GM23338 (cell line): Measurements from ENCODE around the gene SEMA5A. TPM values are rescaled to one million over a fixed set of nuclear protein-coding genes. Genes with fewer than 3 reads are reported as not detected.

Experiments used
- ATAC-seq: fragments of 200-7000 bp; cut with Tn5 transposase; 3 replicates; pipeline ENCODE4 v1.9.1; 2020
- DNase-seq: peaks from one replicate; pipeline ENCODE4 v3.0.0-alpha.2; 2015; ENCODE audit warnings: low spot score
- H2AFZ ChIP-seq: fragments of 200-600 bp; sonication (generic); 2 replicates; pipeline ENCODE4 v1.8.0; 2016; ENCODE audit warnings: antibody characterized with exemption, mild to moderate bottlenecking, moderate library complexity
- H3F3A ChIP-seq: fragments of 200-600 bp; sonication (generic); replicated peaks from 2 replicates; pipeline ENCODE4 v1.8.0; 2017; ENCODE audit warnings: antibody characterized with exemption, mixed run types, low read depth
- H3K27ac ChIP-seq: fragments of 200-600 bp; sonication (generic); 2 replicates; pipeline ENCODE4 v1.6.1; 2016; ENCODE audit warnings: low read depth
- H3K27me3 ChIP-seq: fragments of 200-600 bp; sonication (generic); 2 replicates; pipeline ENCODE4 v1.8.0; 2016; ENCODE audit warnings: mild to moderate bottlenecking, mixed run types, moderate library complexity; ENCODE audit not compliant: insufficient read depth
- H3K36me3 ChIP-seq: fragments of 200-600 bp; sonication (generic); 2 replicates; pipeline ENCODE4 v1.8.0; 2016; ENCODE audit warnings: mild to moderate bottlenecking; ENCODE audit not compliant: insufficient read depth
- H3K4me1 ChIP-seq: fragments of 200-600 bp; sonication (generic); 2 replicates; pipeline ENCODE4 v1.8.0; 2016; ENCODE audit warnings: mild to moderate bottlenecking, moderate library complexity; ENCODE audit not compliant: insufficient read depth
- H3K4me2 ChIP-seq: fragments of 200-600 bp; sonication (generic); 2 replicates; pipeline ENCODE4 v1.7.1; 2017; ENCODE audit warnings: mixed run types
- H3K4me3 ChIP-seq: fragments of 200-600 bp; sonication (generic); 2 replicates; pipeline ENCODE4 v1.6.1; 2016; ENCODE audit warnings: mixed run types
- H3K79me2 ChIP-seq: fragments of 200-600 bp; sonication (generic); replicated peaks from 2 replicates; pipeline ENCODE4 v1.8.0; 2017; ENCODE audit warnings: mild to moderate bottlenecking; ENCODE audit not compliant: insufficient read depth
- H3K9me2 ChIP-seq: fragments of 200-600 bp; sonication (generic); 2 replicates; pipeline ENCODE4 v1.8.0; 2017; ENCODE audit not compliant: insufficient read depth
- H4K20me1 ChIP-seq: fragments of 200-600 bp; sonication (generic); replicated peaks from 2 replicates; pipeline ENCODE4 v1.8.0; 2017; ENCODE audit warnings: mild to moderate bottlenecking; ENCODE audit not compliant: insufficient read depth
- H3K27ac Mint-ChIP-seq: 2 replicates; pipeline ENCODE4 v1.8.0; 2020; ENCODE audit warnings: inconsistent platforms, mild to moderate bottlenecking, moderate library complexity, mixed read lengths
- H3K27me3 Mint-ChIP-seq: 3 replicates; pipeline ENCODE4 v1.8.0; 2022; ENCODE audit warnings: low read depth, mild to moderate bottlenecking, moderate library complexity, mixed read lengths, inconsistent platforms; ENCODE audit not compliant: insufficient read depth, poor library complexity
- H3K36me3 Mint-ChIP-seq: 3 replicates; pipeline ENCODE4 v1.8.0; 2021; ENCODE audit warnings: low read depth, mild to moderate bottlenecking, inconsistent platforms, moderate library complexity, mixed read lengths
- H3K4me1 Mint-ChIP-seq: 3 replicates; pipeline ENCODE4 v1.8.0; 2020; ENCODE audit warnings: mild to moderate bottlenecking, inconsistent platforms, mixed read lengths
- H3K4me3 Mint-ChIP-seq: 3 replicates; pipeline ENCODE4 v1.8.0; 2021; ENCODE audit warnings: moderate library complexity, mild to moderate bottlenecking, inconsistent platforms, mixed read lengths
- H3K9me3 Mint-ChIP-seq: 3 replicates; pipeline ENCODE4 v1.8.0; 2020; ENCODE audit warnings: moderate library complexity, mild to moderate bottlenecking, inconsistent platforms, mixed read lengths
- CREB1 ChIP-seq: fragments of 250-450 bp; sonication (Bioruptor Pico); IDR thresholded peaks from 2 replicates; pipeline ENCODE4 v1.5.0; 2020; ENCODE audit warnings: low read depth, mild to moderate bottlenecking, moderate library complexity
- JUNB ChIP-seq: IDR thresholded peaks from one replicate; pipeline ENCODE4 v1.6.1; 2016; ENCODE audit warnings: antibody characterized with exemption; ENCODE audit not compliant: unreplicated experiment
- POLR2AphosphoS5 ChIP-seq: IDR thresholded peaks from 2 replicates; pipeline ENCODE4 v1.6.1; 2016; ENCODE audit warnings: antibody characterized with exemption, low read depth
- ZNF114 ChIP-seq: fragments of 250-450 bp; sonication (Bioruptor Pico); IDR thresholded peaks from 2 replicates; pipeline ENCODE4 v1.5.0; 2020; ENCODE audit warnings: mild to moderate bottlenecking, moderate library complexity
- ZNF331 ChIP-seq: fragments of 250-450 bp; sonication (Bioruptor Pico); IDR thresholded peaks from 2 replicates; pipeline ENCODE4 v1.5.0; 2020; ENCODE audit warnings: low read depth, mild to moderate bottlenecking, moderate library complexity
- polyA plus RNA-seq: library from polyadenylated mRNA; unstranded; fragments of >200 nt; fragmentation: Nextera tagmentation; extraction: Ambion mirVana; gene quantifications from 2 replicates; pipeline ENCODE4 v1.2.1, GENCODE V29; 2016
- total RNA-seq: library from RNA; depleted of rRNA; stranded (reverse); fragments of >200 nt; shearing (Covaris generic); gene quantifications from 2 replicates; pipeline ENCODE4 v1.2.3, GENCODE V29; 2014
- TF ChIP-seq, protein P1 (sequence below): fragments of 250-450 bp; sonication (Bioruptor Pico); IDR thresholded peaks from 2 replicates; pipeline ENCODE4 v1.5.0; 2020; ENCODE audit warnings: mild to moderate bottlenecking, moderate library complexity
- TF ChIP-seq, protein P2 (sequence below), 2 experiments: fragments of 200-600 bp in 1 of 2; sonication (generic) in 1 of 2; conservative IDR thresholded peaks; 2 replicates each; pipeline versions ENCODE4 v1.5.1 to v1.6.1; 2016 to 2017; ENCODE audit warnings: antibody characterized with exemption in 2 of 2, low read depth in 2 of 2, mild to moderate bottlenecking in 2 of 2, moderate library complexity in 1 of 2

Gene SEMA5A
- total and polyA plus RNA-seq, 2 experiments from 2014 or later: 2.1 to 8.1 TPM

DNA sequence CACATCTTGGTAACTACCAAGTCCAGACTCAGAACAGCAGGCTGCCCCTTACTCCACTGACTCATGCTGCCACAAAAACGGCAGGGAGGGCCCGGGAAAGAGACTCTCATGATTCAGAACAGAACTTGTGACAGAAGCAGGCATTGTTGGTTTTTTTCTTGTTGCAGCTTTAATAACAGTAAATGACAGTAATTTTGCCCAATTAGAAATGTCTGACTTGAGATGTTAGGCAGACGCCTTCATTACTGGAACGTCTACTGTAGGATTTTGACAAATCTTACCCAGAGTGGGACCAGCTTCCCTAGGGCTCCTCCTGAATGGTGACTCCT lies 77.9 kb downstream of the SEMA5A start (continued):
- TF ChIP-seq, protein P1, sequence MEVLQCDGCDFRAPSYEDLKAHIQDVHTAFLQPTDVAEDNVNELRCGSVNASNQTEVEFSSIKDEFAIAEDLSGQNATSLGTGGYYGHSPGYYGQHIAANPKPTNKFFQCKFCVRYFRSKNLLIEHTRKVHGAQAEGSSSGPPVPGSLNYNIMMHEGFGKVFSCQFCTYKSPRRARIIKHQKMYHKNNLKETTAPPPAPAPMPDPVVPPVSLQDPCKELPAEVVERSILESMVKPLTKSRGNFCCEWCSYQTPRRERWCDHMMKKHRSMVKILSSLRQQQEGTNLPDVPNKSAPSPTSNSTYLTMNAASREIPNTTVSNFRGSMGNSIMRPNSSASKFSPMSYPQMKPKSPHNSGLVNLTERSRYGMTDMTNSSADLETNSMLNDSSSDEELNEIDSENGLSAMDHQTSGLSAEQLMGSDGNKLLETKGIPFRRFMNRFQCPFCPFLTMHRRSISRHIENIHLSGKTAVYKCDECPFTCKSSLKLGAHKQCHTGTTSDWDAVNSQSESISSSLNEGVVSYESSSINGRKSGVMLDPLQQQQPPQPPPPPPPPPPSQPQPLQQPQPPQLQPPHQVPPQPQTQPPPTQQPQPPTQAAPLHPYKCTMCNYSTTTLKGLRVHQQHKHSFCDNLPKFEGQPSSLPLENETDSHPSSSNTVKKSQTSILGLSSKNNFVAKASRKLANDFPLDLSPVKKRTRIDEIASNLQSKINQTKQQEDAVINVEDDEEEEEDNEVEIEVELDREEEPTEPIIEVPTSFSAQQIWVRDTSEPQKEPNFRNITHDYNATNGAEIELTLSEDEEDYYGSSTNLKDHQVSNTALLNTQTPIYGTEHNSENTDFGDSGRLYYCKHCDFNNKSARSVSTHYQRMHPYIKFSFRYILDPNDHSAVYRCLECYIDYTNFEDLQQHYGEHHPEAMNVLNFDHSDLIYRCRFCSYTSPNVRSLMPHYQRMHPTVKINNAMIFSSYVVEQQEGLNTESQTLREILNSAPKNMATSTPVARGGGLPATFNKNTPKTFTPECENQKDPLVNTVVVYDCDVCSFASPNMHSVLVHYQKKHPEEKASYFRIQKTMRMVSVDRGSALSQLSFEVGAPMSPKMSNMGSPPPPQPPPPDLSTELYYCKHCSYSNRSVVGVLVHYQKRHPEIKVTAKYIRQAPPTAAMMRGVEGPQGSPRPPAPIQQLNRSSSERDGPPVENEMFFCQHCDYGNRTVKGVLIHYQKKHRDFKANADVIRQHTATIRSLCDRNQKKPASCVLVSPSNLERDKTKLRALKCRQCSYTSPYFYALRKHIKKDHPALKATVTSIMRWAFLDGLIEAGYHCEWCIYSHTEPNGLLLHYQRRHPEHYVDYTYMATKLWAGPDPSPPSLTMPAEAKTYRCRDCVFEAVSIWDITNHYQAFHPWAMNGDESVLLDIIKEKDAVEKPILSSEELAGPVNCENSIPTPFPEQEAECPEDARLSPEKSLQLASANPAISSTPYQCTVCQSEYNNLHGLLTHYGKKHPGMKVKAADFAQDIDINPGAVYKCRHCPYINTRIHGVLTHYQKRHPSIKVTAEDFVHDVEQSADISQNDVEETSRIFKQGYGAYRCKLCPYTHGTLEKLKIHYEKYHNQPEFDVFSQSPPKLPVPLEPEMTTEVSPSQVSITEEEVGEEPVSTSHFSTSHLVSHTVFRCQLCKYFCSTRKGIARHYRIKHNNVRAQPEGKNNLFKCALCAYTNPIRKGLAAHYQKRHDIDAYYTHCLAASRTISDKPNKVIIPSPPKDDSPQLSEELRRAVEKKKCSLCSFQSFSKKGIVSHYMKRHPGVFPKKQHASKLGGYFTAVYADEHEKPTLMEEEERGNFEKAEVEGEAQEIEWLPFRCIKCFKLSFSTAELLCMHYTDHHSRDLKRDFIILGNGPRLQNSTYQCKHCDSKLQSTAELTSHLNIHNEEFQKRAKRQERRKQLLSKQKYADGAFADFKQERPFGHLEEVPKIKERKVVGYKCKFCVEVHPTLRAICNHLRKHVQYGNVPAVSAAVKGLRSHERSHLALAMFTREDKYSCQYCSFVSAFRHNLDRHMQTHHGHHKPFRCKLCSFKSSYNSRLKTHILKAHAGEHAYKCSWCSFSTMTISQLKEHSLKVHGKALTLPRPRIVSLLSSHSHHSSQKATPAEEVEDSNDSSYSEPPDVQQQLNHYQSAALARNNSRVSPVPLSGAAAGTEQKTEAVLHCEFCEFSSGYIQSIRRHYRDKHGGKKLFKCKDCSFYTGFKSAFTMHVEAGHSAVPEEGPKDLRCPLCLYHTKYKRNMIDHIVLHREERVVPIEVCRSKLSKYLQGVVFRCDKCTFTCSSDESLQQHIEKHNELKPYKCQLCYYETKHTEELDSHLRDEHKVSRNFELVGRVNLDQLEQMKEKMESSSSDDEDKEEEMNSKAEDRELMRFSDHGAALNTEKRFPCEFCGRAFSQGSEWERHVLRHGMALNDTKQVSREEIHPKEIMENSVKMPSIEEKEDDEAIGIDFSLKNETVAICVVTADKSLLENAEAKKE: no peak
- TF ChIP-seq ZNF114 (CRISPR knock-in tag): no peak
- no peak for TF ChIP-seq JUNB

DNA sequence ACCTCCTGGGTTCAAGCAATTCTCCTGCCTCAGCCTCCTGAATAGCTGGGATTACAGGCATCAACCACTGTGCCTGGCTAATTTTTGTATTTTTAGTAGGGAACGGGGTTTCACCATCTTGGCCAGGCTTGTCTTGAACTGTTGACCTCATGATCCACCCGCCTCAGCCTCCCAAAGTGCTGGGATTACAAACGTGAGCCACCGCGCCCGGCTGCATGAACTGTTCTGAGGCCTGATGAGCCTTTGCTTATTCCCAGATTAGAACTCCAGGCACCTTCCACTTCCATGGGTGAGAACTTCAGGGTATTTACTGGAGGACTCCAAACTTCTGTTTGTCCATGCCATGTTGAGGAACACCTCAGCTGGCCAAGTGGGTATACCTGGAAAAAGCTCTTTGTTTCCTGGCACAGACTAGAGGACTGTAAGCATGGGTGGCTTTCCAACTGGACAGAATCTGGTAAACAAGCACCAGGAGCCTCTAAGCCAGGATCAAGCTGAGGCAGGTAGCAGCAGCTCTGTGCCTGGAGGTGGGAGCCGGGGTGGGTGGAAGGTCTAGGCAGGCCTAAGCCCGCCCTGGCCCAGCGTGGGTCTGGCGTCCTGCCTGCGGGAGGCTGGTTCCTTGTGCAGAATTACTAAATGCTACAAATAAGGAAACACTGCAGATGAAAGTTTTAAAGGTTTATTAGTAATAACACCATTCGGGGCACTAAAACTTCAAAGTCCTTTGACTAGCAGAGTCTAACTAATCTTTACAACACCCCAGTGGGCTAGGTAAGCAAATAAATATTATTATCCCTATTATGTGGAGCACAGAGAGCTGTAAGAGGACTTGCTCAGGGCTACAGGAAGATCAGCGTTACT lies 78.4 kb downstream of the SEMA5A start:
- Histone ChIP-seq H3K4me3 (no peak overlapping the region), H2AFZ (no peak overlapping the region), H3K36me3 (no peaks in the 10 kb centered on the region), H3K27me3 (no peaks in the 10 kb centered on the region), H4K20me1 (no peaks in the 10 kb centered on the region), H3F3A (no peaks in the 10 kb centered on the region), H3K9me2 (0 out of 2 replicates have a peak, but pooled peaks cover 6% of the 10 kb centered on the region), H3K4me1 (no peaks in the 10 kb centered on the region; the same call in 1 of the 2 replicates), H3K4me2 (no peak overlapping the region), H3K79me2 (no peaks in the 10 kb centered on the region), H3K27ac (no peak overlapping the region)
- H3K9me3 Mint-ChIP-seq: no peaks in the 10 kb centered on the region
- H3K27ac Mint-ChIP-seq: no peak overlapping the region
- DNase-seq (no peak), ATAC-seq (no peak)
- no peak overlapping the region for H3K4me3 Mint-ChIP-seq
- no peaks in the 10 kb centered on the region for H3K36me3 Mint-ChIP-seq
- no peaks in the 10 kb centered on the region for H3K27me3 Mint-ChIP-seq
- no peaks in the 10 kb centered on the region for H3K4me1 Mint-ChIP-seq
- TF ChIP-seq CREB1 (CRISPR knock-in tag): no peak
- TF ChIP-seq, protein P1: no peak
- TF ChIP-seq POLR2AphosphoS5: no peak
- TF ChIP-seq ZNF331 (CRISPR knock-in tag): no peak
- TF ChIP-seq, protein P2, sequence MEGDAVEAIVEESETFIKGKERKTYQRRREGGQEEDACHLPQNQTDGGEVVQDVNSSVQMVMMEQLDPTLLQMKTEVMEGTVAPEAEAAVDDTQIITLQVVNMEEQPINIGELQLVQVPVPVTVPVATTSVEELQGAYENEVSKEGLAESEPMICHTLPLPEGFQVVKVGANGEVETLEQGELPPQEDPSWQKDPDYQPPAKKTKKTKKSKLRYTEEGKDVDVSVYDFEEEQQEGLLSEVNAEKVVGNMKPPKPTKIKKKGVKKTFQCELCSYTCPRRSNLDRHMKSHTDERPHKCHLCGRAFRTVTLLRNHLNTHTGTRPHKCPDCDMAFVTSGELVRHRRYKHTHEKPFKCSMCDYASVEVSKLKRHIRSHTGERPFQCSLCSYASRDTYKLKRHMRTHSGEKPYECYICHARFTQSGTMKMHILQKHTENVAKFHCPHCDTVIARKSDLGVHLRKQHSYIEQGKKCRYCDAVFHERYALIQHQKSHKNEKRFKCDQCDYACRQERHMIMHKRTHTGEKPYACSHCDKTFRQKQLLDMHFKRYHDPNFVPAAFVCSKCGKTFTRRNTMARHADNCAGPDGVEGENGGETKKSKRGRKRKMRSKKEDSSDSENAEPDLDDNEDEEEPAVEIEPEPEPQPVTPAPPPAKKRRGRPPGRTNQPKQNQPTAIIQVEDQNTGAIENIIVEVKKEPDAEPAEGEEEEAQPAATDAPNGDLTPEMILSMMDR (conservative IDR thresholded peaks at IDR 0.05; ENCODE audit: low read depth in 2 of 2): no peak
